GM13976 (cell line): ENCODE measurements around the gene ELL2.

Experiments
- DNase-seq: peaks from one replicate; pipeline ENCODE4 v3.0.0; 2012; ENCODE audit warnings: low spot score
- in situ Hi-C: fragments of 300-500 bp; cut with MboI; formaldehyde crosslinking; loops from one replicate; pipeline ENCODE4 v1.12.0; 2022; ENCODE audit warnings: low sequenced_read_pairs, mixed read lengths, inconsistent platforms; ENCODE audit not compliant: unreplicated experiment
- TF ChIP-seq, protein P1 (sequence below): IDR thresholded peaks from 2 replicates; pipeline ENCODE4 v1.5.1; 2012; ENCODE audit warnings: borderline replicate concordance, mild to moderate bottlenecking; ENCODE audit not compliant: insufficient read depth; ENCODE audit errors: extremely low read depth, missing control alignments, control extremely low read depth

The ELL2 gene

DNA sequence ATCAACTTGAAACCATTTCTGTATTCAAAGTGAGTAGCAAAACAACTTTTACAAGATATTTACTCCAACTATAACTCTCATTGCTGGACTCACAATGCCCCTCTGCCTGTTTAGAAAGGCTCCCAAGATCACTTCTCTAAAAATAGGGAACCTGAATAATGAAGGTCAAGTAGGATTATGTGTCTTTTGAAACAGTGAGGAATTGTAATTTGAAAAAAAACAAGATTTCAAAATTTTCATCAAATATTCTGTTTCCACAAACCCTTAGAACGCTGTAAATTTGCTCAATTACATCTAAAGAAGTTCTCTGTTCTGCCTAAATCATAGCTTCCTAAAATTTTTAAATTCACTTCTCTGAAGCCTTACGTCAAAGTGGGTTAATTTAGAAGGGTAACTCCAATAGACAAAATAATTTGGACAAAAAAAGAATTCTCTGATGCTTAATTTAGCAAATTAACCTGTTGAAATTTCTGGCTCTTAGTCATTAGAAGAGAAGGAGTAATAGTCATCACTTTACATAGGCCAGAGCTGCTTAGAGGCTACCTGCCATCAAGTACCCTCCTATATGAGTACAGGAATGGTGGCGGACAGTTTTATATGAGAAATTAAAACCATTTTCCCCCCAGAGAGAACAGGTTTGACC, 4.0 kb downstream of the ELL2 start:
- in situ Hi-C loops = no loop called here
- DNase-seq = no peak
- TF ChIP-seq, protein P1, sequence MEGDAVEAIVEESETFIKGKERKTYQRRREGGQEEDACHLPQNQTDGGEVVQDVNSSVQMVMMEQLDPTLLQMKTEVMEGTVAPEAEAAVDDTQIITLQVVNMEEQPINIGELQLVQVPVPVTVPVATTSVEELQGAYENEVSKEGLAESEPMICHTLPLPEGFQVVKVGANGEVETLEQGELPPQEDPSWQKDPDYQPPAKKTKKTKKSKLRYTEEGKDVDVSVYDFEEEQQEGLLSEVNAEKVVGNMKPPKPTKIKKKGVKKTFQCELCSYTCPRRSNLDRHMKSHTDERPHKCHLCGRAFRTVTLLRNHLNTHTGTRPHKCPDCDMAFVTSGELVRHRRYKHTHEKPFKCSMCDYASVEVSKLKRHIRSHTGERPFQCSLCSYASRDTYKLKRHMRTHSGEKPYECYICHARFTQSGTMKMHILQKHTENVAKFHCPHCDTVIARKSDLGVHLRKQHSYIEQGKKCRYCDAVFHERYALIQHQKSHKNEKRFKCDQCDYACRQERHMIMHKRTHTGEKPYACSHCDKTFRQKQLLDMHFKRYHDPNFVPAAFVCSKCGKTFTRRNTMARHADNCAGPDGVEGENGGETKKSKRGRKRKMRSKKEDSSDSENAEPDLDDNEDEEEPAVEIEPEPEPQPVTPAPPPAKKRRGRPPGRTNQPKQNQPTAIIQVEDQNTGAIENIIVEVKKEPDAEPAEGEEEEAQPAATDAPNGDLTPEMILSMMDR = no peak

DNA sequence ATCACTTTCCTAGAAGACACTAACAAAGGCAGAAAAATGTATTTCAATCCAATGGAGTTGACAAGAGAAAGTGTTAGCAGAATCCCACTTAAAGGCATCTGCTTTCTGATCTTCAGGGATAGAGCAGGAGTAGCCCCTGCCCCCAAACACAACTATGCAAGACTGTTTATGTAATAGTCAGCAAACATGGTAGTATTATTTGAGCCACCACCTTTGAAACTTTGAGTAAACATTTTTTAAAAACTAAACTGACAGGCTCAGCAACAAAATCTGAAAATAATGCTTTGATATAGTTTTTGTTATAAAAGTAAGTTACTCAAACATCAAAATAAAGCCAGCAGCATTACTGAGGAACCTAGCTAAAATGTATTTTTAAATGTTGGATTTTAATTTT, 4.8 kb downstream of the ELL2 start:
- TF ChIP-seq, protein P1 = no peak
- in situ Hi-C loops = no loop called here
- DNase-seq = no peak

DNA sequence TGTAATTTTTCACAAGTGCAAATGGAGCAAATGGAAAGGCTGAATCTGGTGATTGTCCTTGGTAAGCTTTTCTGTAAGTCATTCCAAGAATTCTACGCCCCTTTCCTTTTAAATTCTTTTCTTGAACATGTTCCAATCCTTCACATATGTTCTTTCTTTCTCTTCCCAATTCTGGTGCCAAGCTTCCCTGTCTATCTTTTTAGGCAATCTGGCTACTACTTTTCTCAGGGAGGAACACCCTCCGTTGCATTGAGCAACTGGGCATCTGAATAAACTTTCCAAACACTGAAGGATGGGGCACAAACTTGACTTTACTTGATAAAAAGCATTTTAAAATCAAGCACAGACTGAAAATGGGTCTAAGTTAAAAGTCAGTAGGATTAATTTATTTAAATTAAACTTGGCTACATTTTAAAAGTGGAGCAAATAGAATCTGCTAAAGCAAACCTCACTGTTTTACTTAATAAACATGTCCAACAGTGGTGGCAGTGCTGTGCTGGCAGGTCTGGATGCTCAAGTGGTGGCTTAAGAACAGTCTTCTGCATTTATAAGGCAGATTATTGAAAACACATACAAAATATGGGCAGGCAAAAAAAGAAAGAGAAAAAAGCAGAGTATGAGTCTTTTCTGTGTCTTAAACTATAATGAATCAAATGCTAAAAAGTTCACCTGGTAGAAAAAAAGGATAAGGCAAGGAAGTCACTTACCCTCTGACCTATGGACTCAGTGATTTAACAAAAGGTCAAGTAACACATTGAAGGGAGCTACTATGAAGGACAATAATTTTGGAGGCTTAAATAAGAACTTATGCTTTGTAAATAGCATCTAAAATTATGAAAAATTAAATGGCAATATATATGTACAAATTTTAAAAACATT, 5.4 kb downstream of the ELL2 start:
- in situ Hi-C loops = no loop called here
- TF ChIP-seq, protein P1 = no peak
- no peak for DNase-seq

DNA sequence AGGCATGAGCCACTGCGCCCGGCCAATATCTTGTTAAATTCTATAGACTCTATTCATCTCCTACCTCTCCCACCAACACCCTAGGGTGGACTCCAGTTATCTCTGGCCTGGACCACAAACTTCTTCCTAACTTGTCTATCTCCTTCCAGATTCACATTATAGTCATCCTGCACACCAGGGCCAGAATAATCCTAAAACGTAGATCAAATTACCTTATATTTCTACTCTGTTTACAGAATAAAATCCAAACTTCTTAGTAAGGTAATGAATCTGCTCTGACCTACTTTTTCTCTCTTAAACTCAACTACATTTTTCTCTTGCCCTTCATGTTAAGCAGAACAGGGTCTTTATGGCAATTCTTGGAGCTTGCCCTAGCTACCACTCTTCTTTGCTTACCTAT, 6.9 kb downstream of the ELL2 start:
- TF ChIP-seq, protein P1 = no peak
- in situ Hi-C loops = no loop called here
- no peak for DNase-seq

DNA sequence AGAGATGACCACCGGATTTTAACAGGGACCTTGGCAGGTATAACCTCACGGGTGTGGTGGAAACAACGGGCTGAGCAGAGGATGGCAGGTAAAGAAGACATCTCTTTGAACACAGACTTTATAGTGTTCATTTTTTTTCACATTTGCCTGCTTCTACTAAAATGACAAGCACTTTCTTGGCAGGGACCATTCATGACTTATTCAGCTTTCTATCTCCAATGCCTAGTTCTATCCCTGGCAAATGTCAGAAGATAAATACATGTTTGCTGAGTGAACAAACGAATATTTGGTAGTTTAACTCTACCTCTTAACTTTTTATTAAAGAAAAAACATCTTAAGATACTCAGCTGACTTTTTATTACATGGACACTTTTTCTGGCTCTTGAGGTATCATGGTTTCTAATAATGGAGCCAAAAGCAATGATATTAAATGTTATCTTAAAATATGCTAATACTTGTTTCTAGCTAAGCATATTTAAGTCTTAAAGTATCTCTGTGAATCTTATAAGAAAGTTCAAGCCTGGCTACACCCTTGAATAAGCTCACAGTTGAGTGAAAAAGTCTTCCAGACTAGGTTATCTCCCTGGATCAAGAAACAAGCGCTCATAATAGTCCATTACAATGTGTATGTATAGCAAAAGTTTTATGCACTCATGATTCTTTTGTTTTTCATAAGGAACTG, 8.5 kb downstream of the ELL2 start:
- in situ Hi-C loops = no loop called here
- TF ChIP-seq, protein P1 = no peak
- no peak for DNase-seq

DNA sequence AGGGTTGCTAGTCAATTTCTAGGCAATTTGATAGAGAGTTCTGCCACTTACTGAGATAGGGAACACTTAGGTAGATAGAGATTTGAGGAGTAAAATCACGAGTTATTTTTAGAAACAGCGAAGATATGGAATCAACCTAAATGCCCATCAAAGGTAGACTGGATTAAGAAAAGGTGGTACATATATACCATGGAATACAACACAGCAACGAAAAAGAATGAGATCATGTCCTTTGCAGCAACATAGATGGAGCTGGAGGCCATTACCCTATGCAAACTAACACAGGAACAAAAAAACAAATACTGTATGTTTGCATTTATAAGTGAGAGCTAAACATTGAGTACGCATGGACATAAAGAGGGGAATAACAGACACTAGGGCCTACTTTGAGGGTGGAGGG, 9.7 kb downstream of the ELL2 start:
- TF ChIP-seq, protein P1 = no peak
- in situ Hi-C loops = no loop called here
- DNase-seq = no peak
